PC-3 (cell line): ENCODE results near the gene RNF17. TPM values are rescaled to one million over a fixed set of nuclear protein-coding genes. Genes with fewer than 3 reads are reported as not detected.

Experiments used
- ATAC-seq: fragments of 200-7000 bp; cut with Tn5 transposase; 2 replicates; pipeline ENCODE4 v1.9.1; 2020; ENCODE audit warnings: mild to moderate bottlenecking, moderate library complexity
- BruUV-seq: library from RNA; stranded (reverse); fragments of 400-500 nt; replicated peaks from 2 replicates; lab custom pipeline; 2021; lab: Mats Ljungman, UMichigan
- CTCF ChIA-PET: fragments of 300-600 bp; sonication (Branson Sonifier 250); formaldehyde crosslinking; loops from one replicate; lab custom pipeline; 2022; ENCODE audit warnings: antibody characterized with exemption; lab: Charles Lee
- POLR2A ChIA-PET: fragments of 300-600 bp; sonication (Branson Sonifier 250); formaldehyde crosslinking; loops from one replicate; lab custom pipeline; 2022; ENCODE audit warnings: antibody characterized with exemption; ENCODE audit not compliant: unreplicated experiment; lab: Charles Lee
- DNase-seq: peaks from one replicate; pipeline ENCODE4 v3.0.0-alpha.2; 2015
- H2AFZ ChIP-seq: fragments of 300-600 bp; sonication (generic); 2 replicates; pipeline ENCODE4 v1.6.0; 2016; ENCODE audit warnings: antibody characterized with exemption, low read length
- H3F3A ChIP-seq: fragments of 300-600 bp; sonication (generic); one replicate; pipeline ENCODE4 v1.6.0; 2017; ENCODE audit warnings: antibody characterized with exemption, low read length, control low read depth, mild to moderate bottlenecking; ENCODE audit not compliant: unreplicated experiment
- H3K27ac ChIP-seq: fragments of 300-600 bp; sonication (generic); 2 replicates; pipeline ENCODE4 v1.5.1; 2016; ENCODE audit warnings: mild to moderate bottlenecking, low read length
- H3K27me3 ChIP-seq: fragments of 300-600 bp; sonication (generic); 2 replicates; pipeline ENCODE4 v1.6.1; 2016; ENCODE audit warnings: low read length, mixed read lengths
- H3K36me3 ChIP-seq: fragments of 300-600 bp; sonication (generic); 2 replicates; pipeline ENCODE4 v1.6.1; 2016; ENCODE audit warnings: low read depth, mixed run types, low read length, mixed read lengths
- H3K4me1 ChIP-seq: fragments of 300-600 bp; sonication (generic); 2 replicates; pipeline ENCODE4 v1.5.1; 2016; ENCODE audit warnings: low read length; ENCODE audit not compliant: insufficient read depth
- H3K4me2 ChIP-seq: fragments of 300-600 bp; sonication (generic); 2 replicates; pipeline ENCODE4 v1.6.0; 2016; ENCODE audit warnings: low read length
- H3K4me3 ChIP-seq: fragments of 300-600 bp; sonication (generic); 2 replicates; pipeline ENCODE4 v1.5.1; 2016; ENCODE audit warnings: mild to moderate bottlenecking, low read length, mixed read lengths
- H3K79me2 ChIP-seq: fragments of 300-600 bp; sonication (generic); 2 replicates; pipeline ENCODE4 v1.6.1; 2017; ENCODE audit warnings: low read length, mixed read lengths
- H3K9ac ChIP-seq: fragments of 300-600 bp; sonication (generic); 2 replicates; pipeline ENCODE4 v1.6.0; 2016; ENCODE audit warnings: mild to moderate bottlenecking, low read length
- H3K9me2 ChIP-seq: fragments of 300-600 bp; sonication (generic); replicated peaks from 2 replicates; pipeline ENCODE4 v1.6.1; 2016; ENCODE audit warnings: mixed run types, low read length, mixed read lengths
- H3K9me3 ChIP-seq: fragments of 300-600 bp; sonication (generic); 2 replicates; pipeline ENCODE4 v1.6.1; 2016; ENCODE audit warnings: low read length, mixed read lengths
- H4K20me1 ChIP-seq: fragments of 300-600 bp; sonication (generic); 2 replicates; pipeline ENCODE4 v1.6.1; 2016; ENCODE audit warnings: low read length, mixed read lengths
- CTCF ChIP-seq: fragments of 300-600 bp; sonication (generic); conservative IDR thresholded peaks from 2 replicates; pipeline ENCODE4 v1.5.1; 2017; ENCODE audit warnings: antibody characterized with exemption, low read depth, mild to moderate bottlenecking, low read length
- EZH2 ChIP-seq: fragments of 300-600 bp; sonication (generic); IDR thresholded peaks from one replicate; pipeline ENCODE4 v1.6.1; 2017; ENCODE audit warnings: antibody characterized with exemption, mild to moderate bottlenecking, low read length; ENCODE audit not compliant: unreplicated experiment
- EZH2phosphoT487 ChIP-seq: fragments of 300-600 bp; sonication (generic); IDR thresholded peaks from 2 replicates; pipeline ENCODE4 v1.6.1; 2018; ENCODE audit warnings: mild to moderate bottlenecking, antibody characterized with exemption, low read length, borderline replicate concordance
- intact Hi-C: fragments of 100-400 bp; cut with micrococcal nuclease; formaldehyde crosslinking; loops from 2 replicates; pipeline ENCODE4 v1.9.0; 2023
- total RNA-seq: library from RNA; depleted of rRNA; stranded (reverse); fragments of >200 nt; gene quantifications from 2 replicates; pipeline ENCODE4 v1.2.3, GENCODE V29; 2014

The RNF17 gene
- total RNA-seq, 1 experiment from 2014 or later: not detected

- TF ChIP-seq EZH2: no peak
- TF ChIP-seq EZH2phosphoT487: no peak
- Histone ChIP-seq H2AFZ (no peak overlapping the region), H3K9ac (no peak overlapping the region), H3K79me2 (no peaks in the 10 kb centered on the region), H3K36me3 (no peaks in the 10 kb centered on the region), H3K4me1 (no peaks in the 10 kb centered on the region), H3K4me2 (no peak overlapping the region), H3K9me2 (no peaks in the 10 kb centered on the region), H3F3A (no peaks in the 10 kb centered on the region), H4K20me1 (no peaks in the 10 kb centered on the region), H3K9me3 (no peaks in the 10 kb centered on the region), H3K27me3 (peaks cover 49% of the 10 kb centered on the region), H3K4me3 (no peak overlapping the region), H3K27ac (no peak overlapping the region)
- ChIA-PET POLR2A (no interaction called here), CTCF (no interaction called here)
- DNase-seq (no peak), ATAC-seq (no peak)
- BruUV-seq: no TSS peak
- intact Hi-C loops: no loop called here
Measured at GRCh38 chr13:24717217-24717616, 46.8 kb upstream of the RNF17 start.

- Histone ChIP-seq H3K9ac (no peak overlapping the region), H3K27ac (no peak overlapping the region), H3F3A (no peaks in the 10 kb centered on the region), H3K4me1 (no peaks in the 10 kb centered on the region), H3K27me3 (peaks cover 59% of the 10 kb centered on the region), H4K20me1 (no peaks in the 10 kb centered on the region), H3K79me2 (no peaks in the 10 kb centered on the region), H3K9me3 (no peaks in the 10 kb centered on the region), H3K36me3 (no peaks in the 10 kb centered on the region), H3K9me2 (no peaks in the 10 kb centered on the region), H2AFZ (no peak overlapping the region), H3K4me2 (no peak overlapping the region), H3K4me3 (no peak overlapping the region)
- no peak for DNase-seq
- intact Hi-C loops: no loop called here
- ChIA-PET CTCF (no interaction called here), POLR2A (no interaction called here)
- no TSS peak for BruUV-seq
- TF ChIP-seq EZH2 (no peak), EZH2phosphoT487 (no peak)
- ATAC-seq: no peak
Measured at GRCh38 chr13:24718192-24718965, 45.6 kb upstream of the RNF17 start.

GRCh38 chr13:24719139-24719538 is 44.8 kb upstream of the RNF17 start:
- H3K36me3 ChIP-seq: no peaks in the 10 kb centered on the region
- H3K9me3 ChIP-seq: no peaks in the 10 kb centered on the region
- no peak overlapping the region for H3K4me3 ChIP-seq
- ATAC-seq (no peak), DNase-seq (no peak)
- H3F3A ChIP-seq: no peaks in the 10 kb centered on the region
- no peak overlapping the region for H3K27ac ChIP-seq
- TF ChIP-seq EZH2phosphoT487: no peak
- no peak for TF ChIP-seq EZH2
- TF ChIP-seq CTCF: no peak
- no peaks in the 10 kb centered on the region for H3K4me1 ChIP-seq
- ChIA-PET POLR2A (no interaction called here), CTCF (no interaction called here)
- H3K9ac ChIP-seq: no peak overlapping the region
- intact Hi-C loops: no loop called here
- no peak overlapping the region for H3K4me2 ChIP-seq
- no peaks in the 10 kb centered on the region for H3K79me2 ChIP-seq
- peaks cover 64% of the 10 kb centered on the region for H3K27me3 ChIP-seq
- no peaks in the 10 kb centered on the region for H4K20me1 ChIP-seq
- no TSS peak for BruUV-seq
- no peak overlapping the region for H2AFZ ChIP-seq
- no peaks in the 10 kb centered on the region for H3K9me2 ChIP-seq
